HEK293T (cell line): ENCODE results near the gene NBPF4.
"Not testable (repeated sequence)": the region's sequence is repeated elsewhere in the genome, so short reads cannot be mapped to it uniquely, and the experiment has no call there.

Source experiments
- ARNT ChIP-seq: fragments of 450-650 bp; IDR thresholded peaks from 2 replicates; pipeline ENCODE4 v1.6.1; 2017; ENCODE audit warnings: mild to moderate bottlenecking
- BHLHE40 ChIP-seq: fragments of 450-650 bp; IDR thresholded peaks from 2 replicates; pipeline ENCODE4 v1.6.1; 2016; ENCODE audit warnings: mild to moderate bottlenecking, moderate library complexity, borderline replicate concordance
- CTBP1 ChIP-seq: fragments of 450-650 bp; IDR thresholded peaks from 2 replicates; pipeline ENCODE4 v1.6.1; 2016; ENCODE audit warnings: borderline replicate concordance
- ELF4 ChIP-seq: fragments of 450-650 bp; IDR thresholded peaks from 2 replicates; pipeline ENCODE4 v1.6.1; 2017; ENCODE audit warnings: antibody characterized with exemption
- FOXA1 ChIP-seq: fragments of 450-650 bp; IDR thresholded peaks from 2 replicates; pipeline ENCODE4 v1.6.1; 2016; ENCODE audit warnings: mild to moderate bottlenecking
- FOXK2 ChIP-seq: fragments of 450-650 bp; IDR thresholded peaks from 2 replicates; pipeline ENCODE4 v1.6.1; 2016; ENCODE audit warnings: mild to moderate bottlenecking
- FOXM1 ChIP-seq: fragments of 450-650 bp; IDR thresholded peaks from 2 replicates; pipeline ENCODE4 v1.6.1; 2017; ENCODE audit warnings: mild to moderate bottlenecking, borderline replicate concordance
- HDGF ChIP-seq: fragments of 450-650 bp; IDR thresholded peaks from 2 replicates; pipeline ENCODE4 v1.6.1; 2017; ENCODE audit warnings: antibody characterized with exemption, borderline replicate concordance
- L3MBTL2 ChIP-seq: fragments of 450-650 bp; conservative IDR thresholded peaks from 2 replicates; pipeline ENCODE4 v1.6.1; 2016; ENCODE audit warnings: mild to moderate bottlenecking
- NFRKB ChIP-seq: fragments of 450-650 bp; IDR thresholded peaks from 2 replicates; pipeline ENCODE4 v1.6.1; 2016; ENCODE audit warnings: mild to moderate bottlenecking, moderate library complexity
- SP1 ChIP-seq: fragments of 450-650 bp; IDR thresholded peaks from 2 replicates; pipeline ENCODE4 v1.6.1; 2017
- SUZ12 ChIP-seq: fragments of 450-650 bp; IDR thresholded peaks from 2 replicates; pipeline ENCODE4 v1.6.1; 2016; ENCODE audit warnings: mild to moderate bottlenecking
- TARDBP ChIP-seq: fragments of 450-650 bp; IDR thresholded peaks from 2 replicates; pipeline ENCODE4 v1.6.1; 2016
- ZNF384 ChIP-seq: fragments of 450-650 bp; IDR thresholded peaks from 2 replicates; pipeline ENCODE4 v1.6.1; 2016

DNA sequence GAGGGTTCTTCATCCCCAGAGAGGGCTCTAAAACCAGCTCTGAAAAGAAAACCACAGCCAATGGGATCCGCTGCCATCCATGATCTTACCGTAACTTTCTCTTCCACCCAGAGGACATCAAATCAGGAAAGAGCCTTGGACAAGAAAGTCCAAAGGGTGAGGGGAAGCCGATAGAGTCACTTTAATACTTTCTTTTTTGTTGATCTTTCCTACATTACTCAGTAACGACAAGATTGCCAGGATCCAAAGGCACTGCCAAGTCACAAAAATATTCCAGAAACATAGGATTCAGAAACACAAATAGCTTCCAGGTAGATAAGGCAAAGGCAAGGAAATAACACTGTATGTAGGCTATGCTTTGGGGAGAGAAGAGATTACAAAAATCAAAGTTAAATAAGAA is 17.0 kb downstream of the NBPF4 start:
- TF ChIP-seq NFRKB, SUZ12, TARDBP, HDGF, SP1, FOXA1, FOXK2, CTBP1, FOXM1, L3MBTL2, ARNT, ELF4, ZNF384, BHLHE40: not testable (repeated sequence)
